Measurements from ENCODE around the gene PSMD1. TPM values are rescaled to one million over a fixed set of nuclear protein-coding genes. Genes with fewer than 3 reads are reported as not detected.

PSMD1 gene
- total and polyA plus RNA-seq, 2 experiments from 2014 or later: 102 to 106 TPM

GRCh38 chr2:231152800-231153557, 96.3 kb downstream of the PSMD1 start:
- in situ Hi-C loops (cut with MboI): no loop called here
- H2AFZ ChIP-seq: no peak overlapping the region
- TF ChIP-seq EZH2 (IDR thresholded peaks at IDR 0.05; ENCODE audit: insufficient read depth, poor library complexity, severe bottlenecking) (no peak), EZH2phosphoT487 (IDR thresholded peaks at IDR 0.05; ENCODE audit: insufficient read depth, low read depth) (no peak)
- peak overlapping the region; percentile 49; the same call in 1 of the 2 replicates for H3K27ac ChIP-seq
- H3K79me2 ChIP-seq (ENCODE audit: insufficient read depth): peaks cover 5% of the 10 kb centered on the region; the same call in 1 of the 2 replicates
- H3K27me3 ChIP-seq (replicated peaks; ENCODE audit: insufficient read depth): no peaks in the 10 kb centered on the region
- 81 to 89% methylated on average over 8 of the region's 8 CpGs for WGBS, 2 experiments (ENCODE audit: low coverage in 1 of 2, low lambda C conversion rate in 2 of 2, missing lambda C conversion rate in 2 of 2)
- H3K36me3 ChIP-seq (ENCODE audit: low read depth): peaks cover 29% of the 10 kb centered on the region
- DNase-seq: peak; percentile 60
- H4K20me1 ChIP-seq (ENCODE audit: insufficient read depth): no peaks in the 10 kb centered on the region
- no peak overlapping the region for H3K9ac ChIP-seq
- H3K4me3 ChIP-seq: no peak overlapping the region
- H3K4me1 ChIP-seq (ENCODE audit: insufficient read depth): peaks cover 10% of the 10 kb centered on the region; the same call in 1 of the 2 replicates
- no peaks in the 10 kb centered on the region for H3K9me2 ChIP-seq (ENCODE audit: insufficient read depth)
- H3K4me2 ChIP-seq (ENCODE audit: unreplicated experiment): no peak overlapping the region
- H3F3A ChIP-seq (ENCODE audit: insufficient read depth): peaks cover 6% of the 10 kb centered on the region; the same call in 1 of the 2 replicates
- H3K9me3 ChIP-seq (ENCODE audit: low read depth): no peaks in the 10 kb centered on the region

GRCh38 chr2:231159306-231159705, 102.6 kb downstream of the PSMD1 start:
- Histone ChIP-seq H3K36me3 (ENCODE audit: low read depth) (peaks cover 9% of the 10 kb centered on the region; the same call in 1 of the 2 replicates), H3K9ac (no peak overlapping the region), H3K79me2 (ENCODE audit: insufficient read depth) (peaks cover 5% of the 10 kb centered on the region; the same call in 1 of the 2 replicates), H2AFZ (no peak overlapping the region), H3F3A (ENCODE audit: insufficient read depth) (peaks cover 35% of the 10 kb centered on the region), H3K4me2 (ENCODE audit: unreplicated experiment) (no peak overlapping the region), H3K9me2 (ENCODE audit: insufficient read depth) (no peaks in the 10 kb centered on the region), H3K27ac (no peak overlapping the region), H3K4me3 (no peak overlapping the region), H3K9me3 (ENCODE audit: low read depth) (no peaks in the 10 kb centered on the region), H3K27me3 (replicated peaks; ENCODE audit: insufficient read depth) (no peaks in the 10 kb centered on the region), H3K4me1 (ENCODE audit: insufficient read depth) (peaks cover 29% of the 10 kb centered on the region), H4K20me1 (ENCODE audit: insufficient read depth) (no peaks in the 10 kb centered on the region)
- no peak for DNase-seq
- TF ChIP-seq EZH2 (IDR thresholded peaks at IDR 0.05; ENCODE audit: insufficient read depth, poor library complexity, severe bottlenecking) (no peak), EZH2phosphoT487 (IDR thresholded peaks at IDR 0.05; ENCODE audit: insufficient read depth, low read depth) (no peak)
- in situ Hi-C loops (cut with MboI): no loop called here

GRCh38 chr2:231160701-231161100, 104.0 kb downstream of the PSMD1 start:
- in situ Hi-C loops (cut with MboI): no loop called here
- H3K9ac ChIP-seq: peak overlapping the region; percentile 65; the same call in 1 of the 2 replicates
- no peak overlapping the region for H2AFZ ChIP-seq
- H3K9me3 ChIP-seq (ENCODE audit: low read depth): no peaks in the 10 kb centered on the region
- peaks cover 29% of the 10 kb centered on the region for H3K4me1 ChIP-seq (ENCODE audit: insufficient read depth)
- DNase-seq: peak; percentile 18
- peaks cover 35% of the 10 kb centered on the region for H3F3A ChIP-seq (ENCODE audit: insufficient read depth)
- H3K27ac ChIP-seq: peak overlapping the region; percentile 94
- H3K27me3 ChIP-seq (replicated peaks; ENCODE audit: insufficient read depth): no peaks in the 10 kb centered on the region
- WGBS, 2 experiments (ENCODE audit: low coverage in 1 of 2, low lambda C conversion rate in 2 of 2, missing lambda C conversion rate in 2 of 2): 94 to 97% methylated on average over 5 of the region's 5 CpGs
- H3K4me2 ChIP-seq (ENCODE audit: unreplicated experiment): no peak overlapping the region
- H3K9me2 ChIP-seq (ENCODE audit: insufficient read depth): no peaks in the 10 kb centered on the region
- TF ChIP-seq EZH2 (IDR thresholded peaks at IDR 0.05; ENCODE audit: insufficient read depth, poor library complexity, severe bottlenecking): no peak
- no peak for TF ChIP-seq EZH2phosphoT487 (IDR thresholded peaks at IDR 0.05; ENCODE audit: insufficient read depth, low read depth)
- H3K79me2 ChIP-seq (ENCODE audit: insufficient read depth): peaks cover 5% of the 10 kb centered on the region; the same call in 1 of the 2 replicates
- peaks cover 7% of the 10 kb centered on the region for H3K36me3 ChIP-seq (ENCODE audit: low read depth)
- H3K4me3 ChIP-seq: no peak overlapping the region
- no peaks in the 10 kb centered on the region for H4K20me1 ChIP-seq (ENCODE audit: insufficient read depth)

DNA sequence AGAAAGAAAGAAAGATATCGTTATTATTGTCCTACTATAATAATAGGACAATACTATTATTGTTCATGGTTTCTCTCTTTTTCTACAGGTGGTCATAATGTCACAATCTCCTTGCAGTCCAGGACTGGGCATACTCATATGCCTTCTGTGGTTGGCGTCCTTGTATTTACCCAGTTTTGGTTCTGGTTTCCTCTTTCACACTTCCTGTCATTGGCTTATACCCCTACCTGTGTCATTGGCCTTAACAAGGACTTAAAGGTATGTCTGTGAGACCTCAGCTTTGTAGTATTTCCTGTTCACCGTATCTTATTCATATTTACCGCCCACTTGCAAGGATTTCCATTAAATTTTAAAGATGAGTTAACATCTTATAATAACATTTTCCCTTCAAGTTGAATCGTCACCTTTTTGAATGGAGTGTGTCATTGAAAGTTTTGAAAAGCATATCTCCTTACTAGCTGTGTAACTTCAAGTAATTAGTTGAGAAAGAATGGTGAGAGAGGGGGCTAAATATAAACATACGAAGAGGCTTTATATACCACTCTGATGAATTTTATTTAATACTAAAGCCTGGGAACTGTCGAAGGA, 104.7 kb downstream of the PSMD1 start:
- peak overlapping the region; percentile 33 for H3K4me3 ChIP-seq
- H4K20me1 ChIP-seq (ENCODE audit: insufficient read depth): no peaks in the 10 kb centered on the region
- peak overlapping the region; percentile 58 for H3K4me2 ChIP-seq (ENCODE audit: unreplicated experiment)
- DNase-seq: no peak
- TF ChIP-seq EZH2 (IDR thresholded peaks at IDR 0.05; ENCODE audit: insufficient read depth, poor library complexity, severe bottlenecking) (no peak), EZH2phosphoT487 (IDR thresholded peaks at IDR 0.05; ENCODE audit: insufficient read depth, low read depth) (no peak)
- peak overlapping the region; percentile 65 for H3K9ac ChIP-seq
- H3K9me2 ChIP-seq (ENCODE audit: insufficient read depth): no peaks in the 10 kb centered on the region
- no peaks in the 10 kb centered on the region for H3K79me2 ChIP-seq (ENCODE audit: insufficient read depth)
- H3K9me3 ChIP-seq (ENCODE audit: low read depth): no peaks in the 10 kb centered on the region
- 56 to 62% methylated on average over 7 of the region's 7 CpGs for WGBS, 2 experiments (ENCODE audit: low coverage in 1 of 2, low lambda C conversion rate in 2 of 2, missing lambda C conversion rate in 2 of 2)
- H3K4me1 ChIP-seq (ENCODE audit: insufficient read depth): peaks cover 29% of the 10 kb centered on the region
- H3F3A ChIP-seq (ENCODE audit: insufficient read depth): peaks cover 35% of the 10 kb centered on the region
- peaks cover 13% of the 10 kb centered on the region for H3K36me3 ChIP-seq (ENCODE audit: low read depth)
- H3K27ac ChIP-seq: peak overlapping the region; percentile 94
- H3K27me3 ChIP-seq (replicated peaks; ENCODE audit: insufficient read depth): no peaks in the 10 kb centered on the region
- no peak overlapping the region for H2AFZ ChIP-seq
- in situ Hi-C loops (cut with MboI): no loop called here

Data from GM23248 (cell line).